Stomach (tissue), 4 donors: Measurements from ENCODE around the gene UQCRC1.

ENCODE experiments used
- CTCF ChIP-seq, 7 experiments: fragments of 450-650 bp in 4 of 7; fragments of 200-600 bp in 3 of 7; sonication (generic) in 3 of 7; IDR thresholded peaks; one replicate each; pipeline ENCODE4 v1.5.1; 2016 to 2019; ENCODE audit warnings: antibody characterized with exemption in 7 of 7, control low read depth in 2 of 7, mild to moderate bottlenecking in 1 of 7
- EP300 ChIP-seq: sonication (generic); formaldehyde crosslinking; IDR thresholded peaks from one replicate; pipeline ENCODE4 v1.6.1; 2017; ENCODE audit warnings: antibody characterized with exemption
- POLR2A ChIP-seq, 4 donors: fragments of 450-650 bp; IDR thresholded peaks; one replicate each; pipeline ENCODE4 v1.6.1; 2016; ENCODE audit warnings: antibody characterized with exemption in 4 of 4, control low read depth in 2 of 4, mild to moderate bottlenecking in 1 of 4, moderate library complexity in 1 of 4
- POLR2AphosphoS5 ChIP-seq, 3 donors: sonication (generic); formaldehyde crosslinking; IDR thresholded peaks; one replicate each; pipeline ENCODE4 v1.6.1; 2016; ENCODE audit warnings: antibody characterized with exemption in 3 of 3

- TF ChIP-seq POLR2A (IDR thresholded peaks at IDR 0.05) (no peak), CTCF (IDR thresholded peaks at IDR 0.05) (no peak), POLR2AphosphoS5 (IDR thresholded peaks at IDR 0.05) (no peak), EP300 (no peak)
Observed at GRCh38 chr3:48567090-48567489, 42.4 kb downstream of the UQCRC1 start.
